Hepatocyte (in vitro differentiated cells): ENCODE results near the gene RBM27. TPM values are rescaled to one million over a fixed set of nuclear protein-coding genes. Genes with fewer than 3 reads are reported as not detected.

Source experiments
- DNase-seq: peaks from one replicate; pipeline ENCODE4 v3.0.0-alpha.2; 2016; ENCODE audit warnings: low spot score
- H2AFZ ChIP-seq: fragments of 200-600 bp; sonication (generic); 2 replicates; pipeline ENCODE4 v1.6.0; 2016; ENCODE audit warnings: antibody characterized with exemption, mild to moderate bottlenecking
- H3K27ac ChIP-seq: fragments of 200-600 bp; sonication (generic); 2 replicates; pipeline ENCODE4 v1.5.1; 2016; ENCODE audit warnings: mild to moderate bottlenecking
- H3K27me3 ChIP-seq: fragments of 200-600 bp; sonication (generic); 2 replicates; pipeline ENCODE4 v1.6.1; 2016
- H3K36me3 ChIP-seq: fragments of 200-600 bp; sonication (generic); replicated peaks from 2 replicates; pipeline ENCODE4 v1.5.1; 2016; ENCODE audit warnings: low read depth; ENCODE audit not compliant: insufficient read depth
- H3K4me1 ChIP-seq: fragments of 200-600 bp; sonication (generic); 2 replicates; pipeline ENCODE4 v1.5.1; 2016; ENCODE audit warnings: mild to moderate bottlenecking, moderate library complexity; ENCODE audit not compliant: insufficient read depth
- H3K4me2 ChIP-seq: fragments of 200-600 bp; sonication (generic); 2 replicates; pipeline ENCODE4 v1.6.0; 2016
- H3K4me3 ChIP-seq: fragments of 200-600 bp; sonication (generic); 2 replicates; pipeline ENCODE4 v1.5.1; 2016; ENCODE audit warnings: mild to moderate bottlenecking
- H3K79me2 ChIP-seq: fragments of 200-600 bp; sonication (generic); 2 replicates; pipeline ENCODE4 v1.6.0; 2017; ENCODE audit warnings: mild to moderate bottlenecking
- H3K9me2 ChIP-seq: fragments of 200-600 bp; sonication (generic); replicated peaks from 2 replicates; pipeline ENCODE4 v1.6.0; 2017; ENCODE audit warnings: mild to moderate bottlenecking; ENCODE audit not compliant: insufficient read depth
- H3K9me3 ChIP-seq: fragments of 200-600 bp; sonication (generic); 2 replicates; pipeline ENCODE4 v1.5.1; 2016; ENCODE audit warnings: low read depth, mild to moderate bottlenecking
- H4K20me1 ChIP-seq: fragments of 200-600 bp; sonication (generic); 2 replicates; pipeline ENCODE4 v1.6.0; 2016; ENCODE audit warnings: mild to moderate bottlenecking; ENCODE audit not compliant: insufficient read depth, poor library complexity, severe bottlenecking
- CTCF ChIP-seq: fragments of 200-600 bp; sonication (generic); IDR thresholded peaks from 2 replicates; pipeline ENCODE4 v1.5.1; 2016; ENCODE audit warnings: antibody characterized with exemption, mild to moderate bottlenecking; ENCODE audit not compliant: poor library complexity
- EZH2 ChIP-seq: fragments of 200-600 bp; sonication (generic); IDR thresholded peaks from 2 replicates; pipeline ENCODE4 v1.6.1; 2016; ENCODE audit warnings: antibody characterized with exemption, mild to moderate bottlenecking, borderline replicate concordance
- EZH2phosphoT487 ChIP-seq: fragments of 200-600 bp; sonication (generic); IDR thresholded peaks from one replicate; pipeline ENCODE4 v1.6.1; 2018; ENCODE audit warnings: antibody characterized with exemption, mild to moderate bottlenecking, low read depth, moderate library complexity; ENCODE audit not compliant: unreplicated experiment, severe bottlenecking
- WGBS: methylation state at CpG from one replicate; pipeline ENCODE4 v1.1.6; 2016; ENCODE audit warnings: low lambda C conversion rate; ENCODE audit errors: missing lambda C conversion rate; 5-methylcytosine and 5-hydroxymethylcytosine counted together
- polyA plus RNA-seq: library from polyadenylated mRNA; unstranded; fragments of >200 nt; fragmentation: Nextera tagmentation; extraction: Ambion mirVana; gene quantifications from 2 replicates; pipeline ENCODE4 v1.2.1, GENCODE V29; 2016
- total RNA-seq: library from RNA; depleted of rRNA; stranded (reverse); fragments of >200 nt; gene quantifications from 2 replicates; pipeline ENCODE4 v1.2.3, GENCODE V29; 2014

The RBM27 gene
- total and polyA plus RNA-seq, 2 experiments from 2014 or later = 3.0 to 28.8 TPM

DNA sequence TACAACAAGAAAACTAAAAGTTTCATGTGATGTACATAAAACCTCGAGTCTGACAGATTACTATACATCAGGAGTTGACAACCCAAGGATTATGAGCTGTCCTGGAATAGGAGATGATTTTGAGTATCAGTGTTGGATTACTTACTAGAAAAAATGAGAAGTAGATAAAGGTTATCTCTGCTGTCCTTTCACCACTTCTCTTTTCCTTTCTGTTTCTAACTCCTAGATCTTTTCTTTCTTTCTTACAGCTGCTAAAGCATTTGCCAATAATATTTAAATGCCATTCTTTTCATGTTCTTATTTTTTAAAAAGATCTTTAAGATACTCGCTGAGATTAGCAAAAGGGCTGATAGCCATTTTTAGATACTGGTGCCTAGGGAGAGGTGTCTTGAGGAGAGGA is 14.8 kb downstream of the RBM27 start:
- Histone ChIP-seq H3K79me2 (peaks cover 91% of the 10 kb centered on the region), H3K9me3 (no peaks in the 10 kb centered on the region), H3K36me3 (peaks cover 8% of the 10 kb centered on the region), H3K27me3 (no peaks in the 10 kb centered on the region), H3K4me3 (no peak overlapping the region), H2AFZ (no peak overlapping the region), H3K9me2 (no peaks in the 10 kb centered on the region), H4K20me1 (peaks cover 44% of the 10 kb centered on the region), H3K4me2 (no peak overlapping the region), H3K27ac (no peak overlapping the region), H3K4me1 (peaks cover 9% of the 10 kb centered on the region)
- TF ChIP-seq EZH2phosphoT487 = no peak
- TF ChIP-seq CTCF = no peak
- no peak for TF ChIP-seq EZH2
- no peak for DNase-seq
- WGBS = 91% methylated on average over 2 of the region's 2 CpGs

DNA sequence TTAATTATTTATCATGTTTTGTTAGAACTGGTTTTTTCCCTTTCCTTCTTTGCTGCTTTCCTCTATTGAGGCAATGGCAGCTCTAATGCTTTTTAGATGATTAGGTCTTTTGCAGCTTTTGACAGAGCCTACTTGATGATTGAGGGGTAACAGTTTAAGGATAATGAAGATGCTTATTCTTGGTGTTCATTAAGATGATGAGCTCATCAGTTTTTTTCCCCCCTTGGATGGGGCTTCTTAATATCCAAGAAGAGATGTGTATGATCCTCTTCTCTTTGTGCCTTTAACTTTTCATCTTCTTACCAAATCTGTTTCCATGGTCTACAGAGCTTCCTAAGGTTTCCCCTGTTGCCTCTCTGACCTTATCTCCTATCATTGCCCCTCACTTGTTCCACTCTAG is 15.8 kb downstream of the RBM27 start:
- Histone ChIP-seq H2AFZ (no peak overlapping the region), H4K20me1 (peaks cover 34% of the 10 kb centered on the region), H3K4me1 (no peaks in the 10 kb centered on the region), H3K27ac (no peak overlapping the region), H3K9me2 (no peaks in the 10 kb centered on the region), H3K27me3 (no peaks in the 10 kb centered on the region), H3K4me2 (no peak overlapping the region), H3K79me2 (peaks cover 88% of the 10 kb centered on the region), H3K36me3 (peaks cover 8% of the 10 kb centered on the region), H3K9me3 (no peaks in the 10 kb centered on the region), H3K4me3 (no peak overlapping the region)
- no peak for DNase-seq
- no peak for TF ChIP-seq EZH2phosphoT487
- TF ChIP-seq EZH2 = no peak
- no peak for TF ChIP-seq CTCF

GRCh38 chr5:146221234-146221633 is 17.8 kb downstream of the RBM27 start:
- H3K36me3 ChIP-seq = peaks cover 8% of the 10 kb centered on the region
- no peak for DNase-seq
- WGBS = 95% methylated on average over 3 of the region's 3 CpGs
- H3K9me2 ChIP-seq = no peaks in the 10 kb centered on the region
- H3K79me2 ChIP-seq = peaks cover 70% of the 10 kb centered on the region
- peaks cover 14% of the 10 kb centered on the region for H4K20me1 ChIP-seq
- no peak overlapping the region for H3K4me3 ChIP-seq
- H3K9me3 ChIP-seq = no peaks in the 10 kb centered on the region
- H3K4me2 ChIP-seq = no peak overlapping the region
- no peaks in the 10 kb centered on the region for H3K4me1 ChIP-seq
- H3K27ac ChIP-seq = no peak overlapping the region
- no peaks in the 10 kb centered on the region for H3K27me3 ChIP-seq
- H2AFZ ChIP-seq = no peak overlapping the region
- TF ChIP-seq EZH2phosphoT487 = no peak
- no peak for TF ChIP-seq EZH2
- no peak for TF ChIP-seq CTCF

- Histone ChIP-seq H3K27ac (no peak overlapping the region), H3K4me2 (no peak overlapping the region), H3K9me3 (no peaks in the 10 kb centered on the region), H3K79me2 (peaks cover 70% of the 10 kb centered on the region), H3K36me3 (peaks cover 8% of the 10 kb centered on the region), H2AFZ (no peak overlapping the region), H3K27me3 (no peaks in the 10 kb centered on the region), H3K4me1 (no peaks in the 10 kb centered on the region), H3K4me3 (no peak overlapping the region), H4K20me1 (peaks cover 8% of the 10 kb centered on the region), H3K9me2 (no peaks in the 10 kb centered on the region)
- TF ChIP-seq EZH2phosphoT487 = no peak
- TF ChIP-seq CTCF = no peak
- no peak for TF ChIP-seq EZH2
- DNase-seq = no peak
- WGBS = 98% methylated on average over 1 of the region's 1 CpG
Measured at GRCh38 chr5:146222005-146222404, 18.6 kb downstream of the RBM27 start.
